K562 (cell line): Measurements from ENCODE around the gene MYLK4. TPM values are rescaled to one million over a fixed set of nuclear protein-coding genes. Genes with fewer than 3 reads are reported as not detected.

ENCODE experiments used
- BCL6 ChIP-seq: fragments of 250-450 bp; sonication (Bioruptor Pico); IDR thresholded peaks from 2 replicates; pipeline ENCODE4 v1.4.0; 2020
- BRF2 ChIP-seq: IDR thresholded peaks from 3 replicates; pipeline ENCODE4 v1.6.1; 2011; ENCODE audit warnings: borderline replicate concordance, mild to moderate bottlenecking; ENCODE audit not compliant: insufficient read length, insufficient read depth
- CHD2 ChIP-seq: IDR thresholded peaks from 2 replicates; pipeline ENCODE4 v1.6.1; 2011; ENCODE audit warnings: low read depth, low read length
- CXXC5 ChIP-seq: fragments of 250-450 bp; sonication (Bioruptor Pico); IDR thresholded peaks from 2 replicates; pipeline ENCODE4 v1.8.0; 2022; ENCODE audit warnings: inconsistent platforms, mild to moderate bottlenecking, moderate library complexity
- DACH1 ChIP-seq: fragments of 450-650 bp; IDR thresholded peaks from 2 replicates; pipeline ENCODE4 v1.6.1; 2018; ENCODE audit not compliant: partially characterized antibody
- ELF4 ChIP-seq: fragments of 450-650 bp; formaldehyde crosslinking; IDR thresholded peaks from 2 replicates; pipeline ENCODE4 v1.4.0; 2022; ENCODE audit warnings: missing genetic modification characterization
- ID3 ChIP-seq, 2 experiments: fragments of 250-450 bp in 1 of 2; fragments of 450-650 bp in 1 of 2; sonication (Bioruptor Pico) in 1 of 2; IDR thresholded peaks; 2 replicates each; pipeline versions ENCODE4 v1.6.1 to v1.8.0; 2016 to 2021; ENCODE audit warnings: mild to moderate bottlenecking in 2 of 2, moderate library complexity in 2 of 2, missing compliant biosample characterization in 1 of 2, missing genetic modification characterization in 1 of 2
- IRF9 ChIP-seq: fragments of 450-650 bp; IDR thresholded peaks from 2 replicates; pipeline ENCODE4 v1.6.1; 2016; ENCODE audit warnings: missing biosample characterization, missing genetic modification characterization
- MNT ChIP-seq, 2 experiments: fragments of 450-650 bp; conservative IDR thresholded peaks; 2 replicates each; pipeline ENCODE4 v1.6.1; 2017; ENCODE audit warnings: mild to moderate bottlenecking in 2 of 2, moderate library complexity in 2 of 2
- MTF1 ChIP-seq: fragments of 250-450 bp; sonication (Bioruptor Pico); IDR thresholded peaks from 2 replicates; pipeline ENCODE4 v1.9.0; 2021; ENCODE audit warnings: moderate library complexity, mild to moderate bottlenecking, inconsistent platforms, borderline replicate concordance
- NEUROD1 ChIP-seq: fragments of 150-350 bp; IDR thresholded peaks from 2 replicates; pipeline ENCODE4 v1.6.1; 2014; ENCODE audit warnings: borderline replicate concordance, low read length, low read depth; ENCODE audit not compliant: partially characterized antibody
- NRF1 ChIP-seq, 2 experiments: fragments of 450-650 bp; IDR thresholded peaks in 1 of 2; conservative IDR thresholded peaks in 1 of 2; 2 replicates each; pipeline ENCODE4 v1.6.1; 2014; ENCODE audit warnings: mild to moderate bottlenecking in 2 of 2
- POLR3A ChIP-seq: IDR thresholded peaks from 2 replicates; pipeline ENCODE4 v1.6.1; 2011; ENCODE audit warnings: borderline replicate concordance, mild to moderate bottlenecking, moderate library complexity; ENCODE audit not compliant: insufficient read length, insufficient read depth; ENCODE audit errors: extremely low read depth
- USF2 ChIP-seq: sonication (generic); formaldehyde crosslinking; IDR thresholded peaks from 2 replicates; pipeline ENCODE4 v1.5.0; 2020; ENCODE audit warnings: missing genetic modification reagents
- ZNF282 ChIP-seq: sonication (generic); formaldehyde crosslinking; IDR thresholded peaks from 2 replicates; pipeline ENCODE4 v1.8.1; 2023; ENCODE audit warnings: missing genetic modification reagents
- ZNF583 ChIP-seq: fragments of 250-450 bp; sonication (Bioruptor Pico); IDR thresholded peaks from 2 replicates; pipeline ENCODE4 v1.4.0; 2020
- ZNF586 ChIP-seq: fragments of 450-650 bp; formaldehyde crosslinking; conservative IDR thresholded peaks from 2 replicates; pipeline ENCODE4 v1.4.0; 2020; ENCODE audit warnings: mild to moderate bottlenecking, moderate library complexity
- ZNF609 ChIP-seq: sonication (generic); formaldehyde crosslinking; IDR thresholded peaks from 2 replicates; pipeline ENCODE4 v1.8.1; 2023; ENCODE audit warnings: missing genetic modification reagents, mild to moderate bottlenecking, borderline replicate concordance
- polyA plus RNA-seq, 8 experiments: library from polyadenylated mRNA; depleted of rRNA in 4 of 8; stranded (reverse) in 5 of 8; unstranded in 3 of 8; fragments of >200 nt; fragmentation: Nextera tagmentation in 2 of 8; fragmentation: Illumina TruSeq in 1 of 8; extraction: Ambion mirVana in 2 of 8; extraction: Trizol in 1 of 8; gene quantifications; 2 replicates each; pipeline versions ENCODE4 v1.2.1 to v1.2.3, GENCODE V29; 2011 to 2014; ENCODE audit warnings: inconsistent platforms in 1 of 8, missing spikeins in 1 of 8
- total RNA-seq, 7 experiments: library from RNA; depleted of rRNA in 6 of 7; stranded (reverse); fragments of >200 nt in 6 of 7; fragmentation: Illumina TruSeq in 2 of 7; extraction: Trizol in 2 of 7; gene quantifications; 2 replicates each; pipeline versions ENCODE4 v1.2.1 to v1.2.3, GENCODE V29; 2011 to 2021; ENCODE audit warnings: low replicate concordance in 1 of 7

Gene MYLK4
- total and polyA plus RNA-seq, 9 of the 15 experiments (the other 6 are each of a cell fraction or from before 2014, with no cell fraction given) = 0.01 to 0.15 (median 0.06) TPM

GRCh38 chr6:2733324-2733723 is 17.4 kb downstream of the MYLK4 start (continued):
- peak; percentile 76 for TF ChIP-seq CXXC5 (CRISPR knock-in tag)
- peak; percentile 3; the same call in 1 of the 2 replicates for TF ChIP-seq ZNF583 (CRISPR knock-in tag)
- peak; percentile 43 to 48; a peak in 2 of 4 replicates for TF ChIP-seq NRF1 (conservative IDR thresholded peaks at IDR 0.05 in 1 of 2, IDR thresholded peaks at IDR 0.05 in 1 of 2)
- TF ChIP-seq ZNF609 (CRISPR knock-in tag) = no peak
- TF ChIP-seq ELF4 (CRISPR knock-in tag) = no peak
- TF ChIP-seq CHD2 = no peak
- no peak for TF ChIP-seq NEUROD1
- no peak for TF ChIP-seq DACH1
- peak in 1 of 2 experiments; percentile 27; a peak in 1 of 4 replicates for TF ChIP-seq MNT (conservative IDR thresholded peaks at IDR 0.05)
- TF ChIP-seq BCL6 (CRISPR knock-in tag) = no peak
- TF ChIP-seq ZNF586 (CRISPR knock-in tag) = no peak
- no peak for TF ChIP-seq MTF1
- no peak for TF ChIP-seq BRF2
- no peak for TF ChIP-seq POLR3A
- TF ChIP-seq ZNF282 = no peak
- no peak for TF ChIP-seq IRF9 (tag)
- no peak for TF ChIP-seq USF2
- no peak for TF ChIP-seq ID3 (CRISPR knock-in tag; IDR thresholded peaks at IDR 0.05)
- 0 out of 2 replicates have a peak, but pooled peaks have one; percentile 5 for TF ChIP-seq ID3 (tag; IDR thresholded peaks at IDR 0.05)
